Bladder microvascular endothelial cell (primary cell): Measurements from ENCODE around the gene FGD1. TPM values are rescaled to one million over a fixed set of nuclear protein-coding genes. Genes with fewer than 3 reads are reported as not detected.

Source experiments
- total RNA-seq: library from RNA; depleted of rRNA; stranded (reverse); fragments of >200 nt; gene quantifications from 2 replicates; pipeline ENCODE4 v1.2.3, GENCODE V29; 2014

The FGD1 gene
- 1.5 and 2.1 TPM in 2 replicates for total RNA-seq

DNA sequence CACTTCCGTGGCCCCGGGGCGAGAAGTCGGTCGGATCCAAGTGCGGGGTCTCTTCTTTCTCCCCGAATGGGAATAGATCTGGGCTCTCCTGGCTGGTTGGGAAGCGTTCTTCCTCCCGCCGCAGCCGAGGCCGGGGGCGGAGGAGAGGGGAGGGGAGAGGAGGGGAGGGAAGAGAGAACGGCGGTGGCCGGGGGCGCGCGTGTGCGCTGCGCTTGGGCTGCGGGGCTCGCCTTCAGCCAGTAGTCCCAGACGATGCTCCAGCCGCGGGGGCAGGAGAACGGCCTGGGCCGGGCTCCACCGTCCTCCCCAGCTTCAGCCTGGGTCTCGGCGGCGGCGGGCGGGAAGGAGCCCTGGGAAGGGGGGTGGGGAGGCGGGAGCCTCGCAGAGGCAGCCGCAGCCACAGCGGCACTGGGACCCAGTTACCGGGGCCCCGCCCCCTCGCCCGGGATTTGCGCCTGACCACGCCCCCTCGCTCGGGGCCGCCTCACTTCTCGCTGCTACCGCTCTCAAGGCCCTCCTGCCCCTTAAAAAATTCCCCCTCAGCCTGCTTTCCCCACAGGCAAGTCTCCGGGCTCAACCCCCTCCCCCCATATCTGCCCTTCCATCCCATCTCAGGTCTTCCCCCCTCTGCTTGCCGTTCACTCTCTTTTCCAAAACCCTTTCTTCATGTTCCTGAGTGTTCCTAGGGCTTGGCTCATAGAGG, at the start of gene FGD1:
Gene FGD1 (minus strand): TSS at position 421 of the 703 bp plus-strand sequence. CDS start 802 bp downstream, outside the sequence.

DNA sequence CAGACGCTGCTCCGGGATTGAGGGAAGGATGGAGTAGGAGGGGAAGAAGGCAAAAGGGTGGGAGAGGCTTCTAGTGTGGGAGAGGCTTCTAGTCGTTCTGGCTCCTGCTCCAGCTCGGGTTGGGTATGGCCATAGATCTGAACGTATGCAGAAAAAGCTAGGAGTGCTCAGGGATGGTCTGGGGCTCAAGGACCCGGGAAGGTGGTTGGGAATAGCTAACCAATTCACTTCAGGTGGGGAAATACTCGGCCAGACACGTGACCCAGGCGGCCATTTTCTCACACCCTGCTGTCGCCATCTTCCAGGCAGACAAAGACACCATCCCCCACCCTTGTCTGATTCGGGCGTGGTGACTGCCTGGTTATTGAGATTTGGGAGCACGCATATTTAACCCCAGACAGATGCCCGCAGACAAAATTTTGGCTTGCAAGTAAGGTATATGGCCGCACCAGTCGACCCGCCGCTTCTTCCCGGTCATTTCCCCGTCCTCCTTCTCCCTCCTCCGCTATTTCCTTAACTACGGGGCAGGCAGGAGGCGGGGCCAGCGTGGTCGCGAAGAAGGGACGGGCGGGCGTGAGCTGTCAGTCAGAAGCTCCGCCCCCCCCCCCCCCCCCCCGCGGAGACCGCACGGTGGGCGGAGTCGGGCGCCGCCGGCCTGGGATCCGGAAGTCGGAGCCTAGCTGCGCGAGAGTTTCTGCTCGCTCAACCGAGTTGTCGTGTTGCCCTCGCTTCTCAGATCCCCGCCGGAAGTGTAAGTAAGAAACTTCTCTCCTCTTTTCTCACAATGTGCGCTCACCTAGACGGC, 33.7 kb upstream of the FGD1 start, which contains the start of gene GNL3L:
Gene GNL3L (plus strand): TSS at position 668 of the 805 bp plus-strand sequence. CDS start 2,348 bp downstream, outside the sequence.

DNA sequence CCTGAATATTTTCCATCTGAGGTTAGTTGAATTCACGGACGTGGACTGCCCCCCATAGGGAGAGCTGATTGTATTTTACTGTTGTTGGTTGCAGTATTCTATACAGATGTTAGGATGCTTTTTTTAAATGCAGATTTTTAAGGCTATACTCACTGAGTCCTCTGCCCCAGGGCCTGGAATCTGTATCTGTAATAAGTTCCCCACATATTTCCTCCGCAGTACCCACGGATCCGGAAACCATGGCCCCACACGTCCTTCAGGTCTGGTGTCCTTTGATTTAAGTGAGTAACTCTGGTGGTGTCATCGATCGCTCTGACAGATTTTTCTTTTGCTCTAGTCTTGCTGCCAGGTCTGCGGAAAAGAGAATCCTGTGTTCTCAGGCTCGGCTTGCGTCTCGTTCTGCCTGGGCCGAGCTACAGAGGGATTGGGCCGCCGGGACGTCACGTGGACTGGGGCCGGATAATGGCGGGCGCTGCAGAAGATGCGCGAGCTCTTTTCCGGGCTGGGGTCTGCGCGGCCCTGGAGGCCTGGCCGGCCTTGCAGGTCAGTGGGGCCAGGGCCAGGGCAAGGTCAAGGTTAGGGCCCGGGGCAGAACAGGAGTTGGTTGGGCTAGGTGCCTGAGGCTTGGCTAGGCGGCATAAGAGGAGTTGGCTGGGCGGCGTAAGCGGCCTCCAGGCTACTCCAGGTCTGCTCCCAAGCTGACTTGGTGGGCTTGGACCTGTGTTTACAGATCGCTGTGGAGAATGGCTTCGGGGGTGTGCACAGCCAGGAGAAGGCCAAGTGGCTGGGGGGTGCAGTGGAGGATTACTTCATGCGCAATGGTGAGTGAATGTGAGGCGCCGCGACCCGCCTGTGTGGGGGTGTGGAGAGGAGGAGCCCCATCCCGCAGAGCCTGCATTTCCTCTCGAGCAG, 55.8 kb downstream of the FGD1 start, which contains the start of gene TSR2:
Gene TSR2 (plus strand): TSS at position 445 of the 912 bp plus-strand sequence. CDS start 18 bp downstream, at position 463.

Other genes starting within 250 kb of the FGD1 start
- gene WNK3, start 138.2 kb downstream of the FGD1 start, total RNA-seq: 0.32 and 0.94 TPM in 2 replicates
- 9.7 and 21.0 TPM in 2 replicates for gene TSR2, start 55.8 kb downstream of the FGD1 start, total RNA-seq
- gene GNL3L, start 34.0 kb upstream of the FGD1 start, total RNA-seq: 21.4 and 38.5 TPM in 2 replicates